Activated naive CD4-positive, alpha-beta T cell treated with anti-CD3 and anti-CD28 coated beads, Interleukin-2, amount 50 U/mL, for 72 hours (primary cell): ENCODE results near the gene HPCAL1. TPM values are rescaled to one million over a fixed set of nuclear protein-coding genes. Genes with fewer than 3 reads are reported as not detected.

Experiments used
- ATAC-seq, 2 donors: fragments of 150-1000 bp; cut with Tn5 transposase; 2 replicates each; pipeline ENCODE4 v1.10.0; 2021; ENCODE audit warnings: mild to moderate bottlenecking in 2 of 2, moderate library complexity in 2 of 2
- DNase-seq, 2 donors: peaks; one replicate each; pipeline ENCODE4 v3.0.0; 2021 to 2022; ENCODE audit warnings: low spot score in 2 of 2
- H3K27ac Mint-ChIP-seq, 2 donors: one replicate each; pipeline ENCODE4 v1.8.0; 2022; ENCODE audit warnings: mild to moderate bottlenecking in 2 of 2, mixed read lengths in 2 of 2
- H3K36me3 Mint-ChIP-seq, 2 donors: one replicate each; pipeline ENCODE4 v1.8.0; 2022; ENCODE audit warnings: mixed read lengths in 2 of 2
- H3K9me3 Mint-ChIP-seq, 2 donors: one replicate each; pipeline ENCODE4 v1.8.0; 2022; ENCODE audit warnings: mixed read lengths in 2 of 2
- total RNA-seq, 2 donors: library from RNA; stranded (reverse); gene quantifications; one replicate each; pipeline ENCODE4 v1.2.3, GENCODE V29; 2022

HPCAL1 gene
- total RNA-seq, 2 donors from 2014 or later = 46.0 to 96.5 TPM

- DNase-seq (no peak), ATAC-seq (no peak)
- Mint-ChIP-seq H3K27ac (no peak overlapping the region), H3K9me3 (no peaks in the 10 kb centered on the region), H3K36me3 (no peaks in the 10 kb centered on the region)
Observed at GRCh38 chr2:10428355-10428754, 125.7 kb downstream of the HPCAL1 start.

GRCh38 chr2:10428924-10429323 is 126.2 kb downstream of the HPCAL1 start:
- no peak for ATAC-seq
- peak overlapping the region in 1 of 2 donors; percentile 47 for H3K27ac Mint-ChIP-seq
- DNase-seq = no peak
- no peaks in the 10 kb centered on the region for H3K36me3 Mint-ChIP-seq
- H3K9me3 Mint-ChIP-seq = no peaks in the 10 kb centered on the region

- ATAC-seq = no peak
- Mint-ChIP-seq H3K36me3 (no peaks in the 10 kb centered on the region), H3K9me3 (no peaks in the 10 kb centered on the region), H3K27ac (no peak overlapping the region)
- no peak for DNase-seq
Observed at GRCh38 chr2:10430886-10431622, 128.3 kb downstream of the HPCAL1 start.

- no peak for DNase-seq
- ATAC-seq = peak in 1 of 2 donors; percentile 11
- Mint-ChIP-seq H3K27ac (peak overlapping the region in 1 of 2 donors; percentile 44), H3K36me3 (no peaks in the 10 kb centered on the region), H3K9me3 (no peaks in the 10 kb centered on the region)
Observed at GRCh38 chr2:10431797-10432196, 129.1 kb downstream of the HPCAL1 start.

GRCh38 chr2:10432311-10433181 is 129.8 kb downstream of the HPCAL1 start:
- ATAC-seq = peak; percentile 20 to 70
- no peak for DNase-seq
- H3K36me3 Mint-ChIP-seq = no peaks in the 10 kb centered on the region
- no peaks in the 10 kb centered on the region for H3K9me3 Mint-ChIP-seq
- H3K27ac Mint-ChIP-seq = no peak overlapping the region

- H3K36me3 Mint-ChIP-seq = no peaks in the 10 kb centered on the region
- ATAC-seq = no peak
- H3K9me3 Mint-ChIP-seq = no peaks in the 10 kb centered on the region
- no peak for DNase-seq
- H3K27ac Mint-ChIP-seq = no peak overlapping the region
Observed at GRCh38 chr2:10433264-10433946, 130.7 kb downstream of the HPCAL1 start.

- DNase-seq = no peak
Observed at GRCh38 chr2:10433947-10434885, 131.5 kb downstream of the HPCAL1 start.

GRCh38 chr2:10434886-10435819 is 132.4 kb downstream of the HPCAL1 start:
- Mint-ChIP-seq H3K9me3 (no peaks in the 10 kb centered on the region), H3K27ac (peak overlapping the region in 1 of 2 donors; percentile 6), H3K36me3 (no peaks in the 10 kb centered on the region)
- ATAC-seq (peak; percentile 60 to 68), DNase-seq (peak; percentile 70 to 81)

More at GRCh38 chr2:10433947-10434885, 131.5 kb downstream of the HPCAL1 start:
- ATAC-seq = peak in 1 of 2 donors; percentile 4
- Mint-ChIP-seq H3K27ac (peak overlapping the region in 1 of 2 donors; percentile 6), H3K36me3 (no peaks in the 10 kb centered on the region), H3K9me3 (no peaks in the 10 kb centered on the region)

- Mint-ChIP-seq H3K9me3 (no peaks in the 10 kb centered on the region), H3K36me3 (no peaks in the 10 kb centered on the region), H3K27ac (no peak overlapping the region)
- no peak for ATAC-seq
- DNase-seq = no peak
Observed at GRCh38 chr2:10435820-10436204, 133.1 kb downstream of the HPCAL1 start.

GRCh38 chr2:10436583-10437110 is 133.9 kb downstream of the HPCAL1 start:
- no peak for ATAC-seq
- Mint-ChIP-seq H3K36me3 (peaks cover 2 to 3% of the 10 kb centered on the region in 2 donors), H3K27ac (no peak overlapping the region), H3K9me3 (no peaks in the 10 kb centered on the region)
- DNase-seq = no peak

- Mint-ChIP-seq H3K27ac (no peak overlapping the region), H3K9me3 (no peaks in the 10 kb centered on the region), H3K36me3 (peaks cover 10 to 13% of the 10 kb centered on the region in 2 donors)
- ATAC-seq (no peak), DNase-seq (no peak)
Observed at GRCh38 chr2:10437806-10438205, 135.1 kb downstream of the HPCAL1 start.

GRCh38 chr2:10438688-10439087 is 136.0 kb downstream of the HPCAL1 start:
- H3K36me3 Mint-ChIP-seq = peaks cover 18 to 22% of the 10 kb centered on the region in 2 donors

GRCh38 chr2:10439185-10439879 is 136.6 kb downstream of the HPCAL1 start:
- Mint-ChIP-seq H3K36me3 (peaks cover 25 to 28% of the 10 kb centered on the region in 2 donors), H3K9me3 (no peaks in the 10 kb centered on the region), H3K27ac (no peak overlapping the region)
- no peak for DNase-seq
- ATAC-seq = no peak

More at GRCh38 chr2:10438688-10439087, 136.0 kb downstream of the HPCAL1 start:
- no peak overlapping the region for H3K27ac Mint-ChIP-seq
- ATAC-seq (no peak), DNase-seq (no peak)
- H3K9me3 Mint-ChIP-seq = no peaks in the 10 kb centered on the region

- H3K9me3 Mint-ChIP-seq = no peaks in the 10 kb centered on the region
- ATAC-seq = no peak
- DNase-seq = no peak
- H3K36me3 Mint-ChIP-seq = peaks cover 25 to 29% of the 10 kb centered on the region in 2 donors
- no peak overlapping the region for H3K27ac Mint-ChIP-seq
Observed at GRCh38 chr2:10439971-10440370, 137.3 kb downstream of the HPCAL1 start.
